Measurements from ENCODE around the gene HIGD2B.
"Not testable (repeated sequence)": the region's sequence is repeated elsewhere in the genome, so short reads cannot be mapped to it uniquely, and the experiment has no call there.

GRCh38 chr15:72708551-72709303, 22.7 kb upstream of the HIGD2B start:
- TF ChIP-seq, protein P1, sequence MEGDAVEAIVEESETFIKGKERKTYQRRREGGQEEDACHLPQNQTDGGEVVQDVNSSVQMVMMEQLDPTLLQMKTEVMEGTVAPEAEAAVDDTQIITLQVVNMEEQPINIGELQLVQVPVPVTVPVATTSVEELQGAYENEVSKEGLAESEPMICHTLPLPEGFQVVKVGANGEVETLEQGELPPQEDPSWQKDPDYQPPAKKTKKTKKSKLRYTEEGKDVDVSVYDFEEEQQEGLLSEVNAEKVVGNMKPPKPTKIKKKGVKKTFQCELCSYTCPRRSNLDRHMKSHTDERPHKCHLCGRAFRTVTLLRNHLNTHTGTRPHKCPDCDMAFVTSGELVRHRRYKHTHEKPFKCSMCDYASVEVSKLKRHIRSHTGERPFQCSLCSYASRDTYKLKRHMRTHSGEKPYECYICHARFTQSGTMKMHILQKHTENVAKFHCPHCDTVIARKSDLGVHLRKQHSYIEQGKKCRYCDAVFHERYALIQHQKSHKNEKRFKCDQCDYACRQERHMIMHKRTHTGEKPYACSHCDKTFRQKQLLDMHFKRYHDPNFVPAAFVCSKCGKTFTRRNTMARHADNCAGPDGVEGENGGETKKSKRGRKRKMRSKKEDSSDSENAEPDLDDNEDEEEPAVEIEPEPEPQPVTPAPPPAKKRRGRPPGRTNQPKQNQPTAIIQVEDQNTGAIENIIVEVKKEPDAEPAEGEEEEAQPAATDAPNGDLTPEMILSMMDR (conservative IDR thresholded peaks at IDR 0.05; ENCODE audit: low read depth, low read length): not testable (repeated sequence)
- not testable (repeated sequence) for TF ChIP-seq EZH2 (IDR thresholded peaks at IDR 0.05; ENCODE audit: low read length, unreplicated experiment); EZH2phosphoT487 (IDR thresholded peaks at IDR 0.05; ENCODE audit: borderline replicate concordance, low read length)
